SK-N-SH treated with all-trans-retinoic acid at 6 μM for 48 hours (cell line): ENCODE measurements around the gene UTRN.

Experiments
- BACH2 ChIP-seq: fragments of 250-450 bp; sonication (Bioruptor Pico); IDR thresholded peaks from 2 replicates; pipeline ENCODE4 v1.9.0; 2021; ENCODE audit warnings: mild to moderate bottlenecking, borderline replicate concordance
- ESRRG ChIP-seq: fragments of 250-450 bp; sonication (Bioruptor Pico); IDR thresholded peaks from 2 replicates; pipeline ENCODE4 v1.6.1; 2021; ENCODE audit warnings: mild to moderate bottlenecking
- GLIS3 ChIP-seq: fragments of 250-450 bp; sonication (Bioruptor Pico); IDR thresholded peaks from 2 replicates; pipeline ENCODE4 v1.5.0; 2020; ENCODE audit warnings: mild to moderate bottlenecking, moderate library complexity
- ISL1 ChIP-seq: fragments of 250-450 bp; sonication (Bioruptor Pico); IDR thresholded peaks from 2 replicates; pipeline ENCODE4 v2.1.2; 2022; ENCODE audit warnings: mild to moderate bottlenecking, moderate library complexity
- PATZ1 ChIP-seq: fragments of 250-450 bp; sonication (Bioruptor Pico); IDR thresholded peaks from 2 replicates; pipeline ENCODE4 v1.8.0; 2020; ENCODE audit warnings: mild to moderate bottlenecking, moderate library complexity, borderline replicate concordance
- POU6F1 ChIP-seq: fragments of 250-450 bp; sonication (Bioruptor Pico); IDR thresholded peaks from 2 replicates; pipeline ENCODE4 v1.8.0; 2021; ENCODE audit warnings: low read depth, mild to moderate bottlenecking, moderate library complexity, borderline replicate concordance
- TSHZ2 ChIP-seq: fragments of 250-450 bp; sonication (Bioruptor Pico); IDR thresholded peaks from 2 replicates; pipeline ENCODE4 v1.5.0; 2020; ENCODE audit warnings: mild to moderate bottlenecking, moderate library complexity
- ZC3H10 ChIP-seq: fragments of 250-450 bp; sonication (Bioruptor Pico); IDR thresholded peaks from 2 replicates; pipeline ENCODE4 v1.5.1; 2021; ENCODE audit warnings: mild to moderate bottlenecking, moderate library complexity
- ZFP3 ChIP-seq: fragments of 250-450 bp; sonication (Bioruptor Pico); IDR thresholded peaks from 2 replicates; pipeline ENCODE4 v1.5.0; 2020; ENCODE audit warnings: mild to moderate bottlenecking, moderate library complexity
- ZNF565 ChIP-seq: fragments of 450-650 bp; formaldehyde crosslinking; conservative IDR thresholded peaks from 2 replicates; pipeline ENCODE4 v1.5.0; 2020; ENCODE audit warnings: low read depth, mild to moderate bottlenecking, moderate library complexity
- TF ChIP-seq, protein P1 (sequence below): fragments of 250-450 bp; sonication (Bioruptor Pico); IDR thresholded peaks from 2 replicates; pipeline ENCODE4 v1.5.1; 2021; ENCODE audit warnings: mild to moderate bottlenecking, moderate library complexity

DNA sequence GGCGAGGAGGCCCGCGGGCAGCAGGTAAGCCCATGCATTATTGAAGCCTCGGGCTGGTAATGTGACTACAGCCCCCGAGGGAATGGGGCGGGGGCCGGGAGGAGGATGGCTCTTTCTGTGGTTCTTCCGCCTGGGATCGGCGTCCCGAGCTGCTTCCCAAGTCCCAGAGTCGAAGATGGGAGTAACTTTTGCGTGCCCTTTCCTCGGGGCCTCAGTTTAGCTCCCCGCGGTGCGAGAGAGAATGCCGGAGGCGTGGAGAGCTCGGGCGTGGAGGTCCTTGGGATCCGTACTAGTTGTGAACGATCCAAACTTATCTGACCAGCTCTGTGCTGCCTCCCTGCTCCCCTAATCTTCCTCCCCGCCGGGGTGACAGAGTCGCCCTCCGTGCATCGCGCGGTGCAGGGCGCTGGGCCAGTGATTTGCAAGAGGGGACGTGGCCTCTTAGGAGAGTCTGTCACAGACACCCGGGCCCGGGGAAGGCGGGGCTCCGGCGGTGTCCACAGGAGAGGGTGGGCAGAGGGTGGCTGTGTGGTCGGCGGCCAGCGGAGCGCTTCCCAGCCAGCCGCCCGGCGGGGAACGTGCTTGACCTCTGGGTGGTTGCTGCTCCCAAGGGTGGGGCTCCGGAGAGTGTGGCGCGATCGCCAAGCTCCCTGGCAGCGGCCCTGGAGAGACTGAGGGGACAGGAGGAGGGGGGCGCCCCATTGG is 815 bp downstream of the UTRN start:
- TF ChIP-seq PATZ1 (CRISPR knock-in tag) (no peak), ZFP3 (CRISPR knock-in tag) (no peak), POU6F1 (CRISPR knock-in tag) (no peak), BACH2 (no peak), GLIS3 (no peak), ESRRG (CRISPR knock-in tag) (no peak), TSHZ2 (no peak), ZNF565 (CRISPR knock-in tag) (no peak), ZC3H10 (CRISPR knock-in tag) (no peak), ISL1 (CRISPR knock-in tag) (no peak)
- TF ChIP-seq, protein P1, sequence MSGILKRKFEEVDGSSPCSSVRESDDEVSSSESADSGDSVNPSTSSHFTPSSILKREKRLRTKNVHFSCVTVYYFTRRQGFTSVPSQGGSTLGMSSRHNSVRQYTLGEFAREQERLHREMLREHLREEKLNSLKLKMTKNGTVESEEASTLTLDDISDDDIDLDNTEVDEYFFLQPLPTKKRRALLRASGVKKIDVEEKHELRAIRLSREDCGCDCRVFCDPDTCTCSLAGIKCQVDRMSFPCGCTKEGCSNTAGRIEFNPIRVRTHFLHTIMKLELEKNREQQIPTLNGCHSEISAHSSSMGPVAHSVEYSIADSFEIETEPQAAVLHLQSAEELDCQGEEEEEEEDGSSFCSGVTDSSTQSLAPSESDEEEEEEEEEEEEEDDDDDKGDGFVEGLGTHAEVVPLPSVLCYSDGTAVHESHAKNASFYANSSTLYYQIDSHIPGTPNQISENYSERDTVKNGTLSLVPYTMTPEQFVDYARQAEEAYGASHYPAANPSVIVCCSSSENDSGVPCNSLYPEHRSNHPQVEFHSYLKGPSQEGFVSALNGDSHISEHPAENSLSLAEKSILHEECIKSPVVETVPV = no peak
